SW480 (cell line): Measurements from ENCODE around the gene GP1BA.
A peak's percentile ranks its signal among the peaks of the same experiment; 100 is the strongest.

ENCODE experiments used
- DNase-seq: peaks from one replicate; pipeline ENCODE4 v3.0.0-alpha.2; 2016; ENCODE audit warnings: low spot score

GP1BA gene

GRCh38 chr17:4950746-4951204 is 18.7 kb downstream of the GP1BA start, which contains the start of gene ENO3:
Gene ENO3, plus strand, starts transcription at chr17:4951119. Its CDS starts 711 bp downstream, at chr17:4951830.
- DNase-seq = no peak

GRCh38 chr17:4951486-4951885 is 19.4 kb downstream of the GP1BA start:
- DNase-seq = no peak

- no peak for DNase-seq
Measured at GRCh38 chr17:4953451-4953961, 21.4 kb downstream of the GP1BA start.

- no peak for DNase-seq
Measured at GRCh38 chr17:4955091-4955490, 23.0 kb downstream of the GP1BA start.

- DNase-seq = no peak
Measured at GRCh38 chr17:4956493-4957061, 24.5 kb downstream of the GP1BA start.

- no peak for DNase-seq
Measured at GRCh38 chr17:4958102-4958501, 26.0 kb downstream of the GP1BA start.

- DNase-seq = peak; percentile 43
Measured at GRCh38 chr17:4959261-4959965, 27.3 kb downstream of the GP1BA start.

- no peak for DNase-seq
Measured at GRCh38 chr17:4960279-4960922, 28.3 kb downstream of the GP1BA start.

GRCh38 chr17:4965311-4965986 is 33.4 kb downstream of the GP1BA start:
- DNase-seq = no peak

GRCh38 chr17:4966844-4967538 is 34.9 kb downstream of the GP1BA start:
- peak; percentile 100 for DNase-seq

- DNase-seq = peak; percentile 92
Measured at GRCh38 chr17:4967539-4968485, 35.7 kb downstream of the GP1BA start, which contains the start of gene SPAG7. Gene SPAG7, minus strand, starts transcription at chr17:4967817. Its CDS starts 13 bp downstream, at chr17:4967804.

GRCh38 chr17:4968486-4969046 is 36.5 kb downstream of the GP1BA start:
- DNase-seq = peak; percentile 33

- DNase-seq = peak; percentile 88
Measured at GRCh38 chr17:4969047-4969550, 37.0 kb downstream of the GP1BA start.

GRCh38 chr17:4969551-4970173 is 37.6 kb downstream of the GP1BA start:
- DNase-seq = peak; percentile 26

GRCh38 chr17:4970273-4970672 is 38.2 kb downstream of the GP1BA start:
- no peak for DNase-seq

- DNase-seq = no peak
Measured at GRCh38 chr17:4971826-4972225, 39.7 kb downstream of the GP1BA start.

GRCh38 chr17:4972322-4972721 is 40.2 kb downstream of the GP1BA start:
- no peak for DNase-seq

GRCh38 chr17:4972752-4973151 is 40.7 kb downstream of the GP1BA start:
- DNase-seq = no peak
